Breast epithelium (tissue), 3 donors: ENCODE data around the gene TMC3.

ENCODE experiments used
- CTCF ChIP-seq, 3 donors: fragments of 450-650 bp; IDR thresholded peaks; one replicate each; pipeline ENCODE4 v1.5.1; 2016 to 2017; ENCODE audit warnings: antibody characterized with exemption in 3 of 3, mild to moderate bottlenecking in 3 of 3, moderate library complexity in 3 of 3
- POLR2AphosphoS5 ChIP-seq, 3 donors: sonication (generic); formaldehyde crosslinking; IDR thresholded peaks; one replicate each; pipeline ENCODE4 v1.6.1; 2017; ENCODE audit warnings: antibody characterized with exemption in 3 of 3

GRCh38 chr15:81346611-81347010 lies 27.4 kb downstream of the TMC3 start:
- TF ChIP-seq CTCF (IDR thresholded peaks at IDR 0.05) (no peak), POLR2AphosphoS5 (IDR thresholded peaks at IDR 0.05) (no peak)
